Embryonic facial prominence (tissue), 1 donor: ENCODE measurements around the gene KCNG2.
"Not testable (repeated sequence)": the region's sequence is repeated elsewhere in the genome, so short reads cannot be mapped to it uniquely, and the experiment has no call there.

ENCODE experiments used
- DNase-seq: peaks from one replicate; pipeline ENCODE4 v3.0.0-alpha.2; 2016; ENCODE audit errors: extremely low spot score

Gene KCNG2

GRCh38 chr18:79797518-79798345, at the start of gene KCNG2:
Gene KCNG2, plus strand, starts transcription at chr18:79797938. Its CDS starts 65,730 bp downstream, at chr18:79863668.
- DNase-seq, result no peak

GRCh38 chr18:79748321-79749180, 49.2 kb upstream of the KCNG2 start:
- no peak for DNase-seq

GRCh38 chr18:79749251-79750191, 48.2 kb upstream of the KCNG2 start:
- DNase-seq, result no peak

- DNase-seq, result no peak
These were observed 46.7 kb upstream of the KCNG2 start for GRCh38 chr18:79750980-79751571.

- not testable (repeated sequence) for DNase-seq
These were observed 45.7 kb upstream of the KCNG2 start for GRCh38 chr18:79751918-79752578.

- not testable (repeated sequence) for DNase-seq
These were observed 44.8 kb upstream of the KCNG2 start for GRCh38 chr18:79752946-79753345.

GRCh38 chr18:79753391-79753851, 44.3 kb upstream of the KCNG2 start:
- DNase-seq, result no peak

GRCh38 chr18:79754022-79754761, 43.5 kb upstream of the KCNG2 start:
- no peak for DNase-seq

- DNase-seq, result no peak
These were observed 42.8 kb upstream of the KCNG2 start for GRCh38 chr18:79754831-79755351.

- no peak for DNase-seq
These were observed 42.1 kb upstream of the KCNG2 start for GRCh38 chr18:79755496-79756142.

- DNase-seq, result no peak
These were observed 41.6 kb upstream of the KCNG2 start for GRCh38 chr18:79756143-79756500.

- DNase-seq, result no peak
These were observed 40.9 kb upstream of the KCNG2 start for GRCh38 chr18:79756826-79757225.

GRCh38 chr18:79760348-79760747, 37.4 kb upstream of the KCNG2 start:
- no peak for DNase-seq

- DNase-seq, result no peak
These were observed 36.9 kb upstream of the KCNG2 start for GRCh38 chr18:79760881-79761280.

- no peak for DNase-seq
These were observed 34.3 kb upstream of the KCNG2 start for GRCh38 chr18:79763407-79763806.

GRCh38 chr18:79764131-79764530, 33.6 kb upstream of the KCNG2 start:
- DNase-seq, result no peak

GRCh38 chr18:79765491-79766245, 32.1 kb upstream of the KCNG2 start:
- DNase-seq, result no peak

- DNase-seq, result no peak
These were observed 31.4 kb upstream of the KCNG2 start for GRCh38 chr18:79766308-79766707.
